Keratinocyte (primary cell): Measurements from ENCODE around the gene PTCSC3. TPM values are rescaled to one million over a fixed set of nuclear protein-coding genes. Genes with fewer than 3 reads are reported as not detected.

Source experiments
- DNase-seq: peaks from one replicate; pipeline ENCODE4 v3.0.0-alpha.2; 2011; ENCODE audit warnings: low read depth, missing footprints, low spot score
- FAIRE-seq: peaks from 2 replicates; lab custom pipeline; 2011; peaks lifted over from hg19 to GRCh38; lab: Jason Lieb, UNC
- H2AFZ ChIP-seq: 2 replicates; pipeline ENCODE4 v1.6.0; 2012; ENCODE audit warnings: low read length, control low read depth, inconsistent platforms; ENCODE audit not compliant: control insufficient read depth
- H3K27ac ChIP-seq: 2 replicates; pipeline ENCODE4 v1.5.1; 2011; ENCODE audit warnings: low read length; ENCODE audit not compliant: control insufficient read depth, insufficient read depth
- H3K27me3 ChIP-seq: 3 replicates; pipeline ENCODE4 v1.6.0; 2011; ENCODE audit warnings: low read length; ENCODE audit not compliant: control insufficient read depth, insufficient read depth; ENCODE audit errors: extremely low read depth
- H3K36me3 ChIP-seq, 2 experiments: 2 replicates in 1 of 2; 3 replicates in 1 of 2; pipeline ENCODE4 v1.5.1; 2011; ENCODE audit warnings: low read length in 2 of 2, mild to moderate bottlenecking in 1 of 2; ENCODE audit not compliant: control insufficient read depth in 2 of 2, insufficient read depth in 2 of 2; ENCODE audit errors: extremely low read depth in 1 of 2
- H3K4me1 ChIP-seq: 3 replicates; pipeline ENCODE4 v1.5.1; 2011; ENCODE audit warnings: low read length; ENCODE audit not compliant: control insufficient read depth, insufficient read depth; ENCODE audit errors: extremely low read depth
- H3K4me2 ChIP-seq: 3 replicates; pipeline ENCODE4 v1.6.0; 2011; ENCODE audit warnings: low read depth, low read length; ENCODE audit not compliant: control insufficient read depth, insufficient read depth; ENCODE audit errors: extremely low read depth
- H3K4me3 ChIP-seq, 3 experiments: fragments of 200-600 bp in 1 of 3; sonication (generic) in 1 of 3; 2 replicates in 2 of 3; 3 replicates in 1 of 3; pipeline ENCODE4 v1.5.1; 2011 to 2016; ENCODE audit warnings: low read length in 3 of 3, mild to moderate bottlenecking in 3 of 3, control low read depth in 2 of 3, inconsistent platforms in 1 of 3, low read depth in 1 of 3, mixed read lengths in 1 of 3, mixed run types in 1 of 3, moderate library complexity in 1 of 3; ENCODE audit not compliant: control insufficient read depth in 2 of 3, insufficient read depth in 2 of 3; ENCODE audit errors: extremely low read depth in 1 of 3
- H3K79me2 ChIP-seq: 2 replicates; pipeline ENCODE4 v1.6.0; 2012; ENCODE audit warnings: low read length; ENCODE audit not compliant: control insufficient read depth, insufficient read depth
- H3K9ac ChIP-seq: 3 replicates; pipeline ENCODE4 v1.6.0; 2011; ENCODE audit warnings: low read length; ENCODE audit not compliant: control insufficient read depth, insufficient read depth; ENCODE audit errors: extremely low read depth
- H3K9me1 ChIP-seq: 3 replicates; pipeline ENCODE4 v1.6.0; 2011; ENCODE audit warnings: low read length; ENCODE audit not compliant: control insufficient read depth, insufficient read depth; ENCODE audit errors: extremely low read depth
- H3K9me3 ChIP-seq: 2 replicates; pipeline ENCODE4 v1.5.1; 2012; ENCODE audit warnings: low read depth, low read length; ENCODE audit not compliant: control insufficient read depth
- H4K20me1 ChIP-seq: 3 replicates; pipeline ENCODE4 v1.6.0; 2011; ENCODE audit warnings: low read length; ENCODE audit not compliant: control insufficient read depth, insufficient read depth; ENCODE audit errors: extremely low read depth
- CTCF ChIP-seq, 3 experiments: IDR thresholded peaks in 1 of 3; conservative IDR thresholded peaks in 1 of 3; optimal IDR thresholded peaks in 1 of 3; 2 replicates in 2 of 3; 3 replicates in 1 of 3; pipeline versions ENCODE3 to v1.5.1; 2011; ENCODE audit warnings: low read length in 3 of 3, mild to moderate bottlenecking in 3 of 3, moderate library complexity in 2 of 3, control low read depth in 1 of 3, inconsistent platforms in 1 of 3; ENCODE audit not compliant: insufficient read depth in 2 of 3; ENCODE audit errors: extremely low read depth in 1 of 3
- EZH2 ChIP-seq: IDR thresholded peaks from one replicate; pipeline ENCODE4 v1.6.1; 2012; ENCODE audit warnings: inconsistent platforms, mild to moderate bottlenecking, low read length, moderate library complexity
- dilution Hi-C: fragments of 300-500 bp; cut with MboI; formaldehyde crosslinking; loops from one replicate; pipeline ENCODE4 v1.7.0; 2020; ENCODE audit warnings: low sequenced_read_pairs; ENCODE audit not compliant: extremely low pct_ligation_motif_present
- polyA plus RNA-seq, 5 experiments: library from polyadenylated mRNA; depleted of rRNA in 3 of 5; stranded (reverse) in 3 of 5; stranded (forward) in 1 of 5; unstranded in 1 of 5; fragments of >200 nt; gene quantifications; 1 replicate in 1 of 5; 2 replicates in 3 of 5; 3 replicates in 1 of 5; pipeline versions ENCODE4 v1.2.1 to v1.2.3, GENCODE V29; 2011 to 2012; ENCODE audit warnings: missing spikeins in 2 of 5, low read depth in 1 of 5, low replicate concordance in 1 of 5

The PTCSC3 gene
- polyA plus RNA-seq, 1 donor (not counting 4 experiments of a cell fraction or from before 2014, with no cell fraction given), result not detected

- H4K20me1 ChIP-seq, result no peaks in the 10 kb centered on the region
These were observed 63.2 kb downstream of the PTCSC3 start for GRCh38 chr14:36113341-36113740.

DNA sequence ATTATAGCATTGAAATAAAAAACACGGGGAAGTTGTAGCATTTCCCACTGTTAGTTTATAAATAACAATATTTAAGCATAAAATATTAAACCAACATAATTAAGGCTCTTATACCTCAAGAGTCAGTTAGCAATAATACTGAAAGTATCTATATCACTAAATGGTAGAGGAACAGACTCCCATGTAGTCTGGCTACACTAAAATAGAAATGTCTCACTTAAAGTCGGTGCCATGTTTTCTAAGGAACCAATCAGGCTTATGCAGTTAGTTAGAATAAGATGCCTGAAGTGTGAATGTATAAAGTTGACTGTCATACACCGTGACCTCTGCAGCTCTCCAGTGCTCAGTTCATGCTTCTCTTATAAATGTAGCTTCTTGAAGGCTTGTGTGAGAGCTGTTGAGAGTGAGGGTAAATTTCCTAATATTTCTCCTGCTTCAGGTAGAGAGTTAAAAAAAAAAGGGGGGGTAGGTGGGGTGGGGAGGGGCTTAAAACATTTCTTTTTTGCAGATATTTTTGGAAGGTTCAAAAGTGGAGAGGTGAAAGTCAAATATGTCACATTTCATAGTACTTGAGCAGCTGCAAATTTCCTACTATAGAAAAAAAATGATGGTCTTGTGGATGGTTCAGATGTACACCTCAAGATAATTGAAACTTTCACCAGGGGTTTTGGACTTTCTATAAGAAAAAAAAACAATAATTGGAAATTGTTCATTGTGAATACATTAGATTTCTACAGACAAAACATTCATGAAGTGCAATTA is 64.5 kb downstream of the PTCSC3 start:
- H2AFZ ChIP-seq, result no peak overlapping the region
- no peaks in the 10 kb centered on the region for H3K27me3 ChIP-seq
- no peak for DNase-seq
- no peak overlapping the region for H3K4me2 ChIP-seq
- no peak overlapping the region for H3K9ac ChIP-seq
- no peaks in the 10 kb centered on the region for H3K9me3 ChIP-seq
- no peaks in the 10 kb centered on the region for H3K79me2 ChIP-seq
- H3K9me1 ChIP-seq, result no peaks in the 10 kb centered on the region
- no peak for TF ChIP-seq EZH2
- TF ChIP-seq CTCF (optimal IDR thresholded peaks at IDR 0.05 in 1 of 3, IDR thresholded peaks at IDR 0.05 in 1 of 3, conservative IDR thresholded peaks at IDR 0.05 in 1 of 3; ENCODE audit: extremely low read depth in 1 of 3, insufficient read depth in 2 of 3, low read length in 3 of 3), result no peak
- no peak overlapping the region for H3K4me3 ChIP-seq
- H4K20me1 ChIP-seq, result no peaks in the 10 kb centered on the region
- H3K36me3 ChIP-seq, result no peaks in the 10 kb centered on the region
- H3K4me1 ChIP-seq, result no peaks in the 10 kb centered on the region
- H3K27ac ChIP-seq, result no peak overlapping the region
- FAIRE-seq, result no peak
- dilution Hi-C loops, result no loop called here

More at GRCh38 chr14:36113341-36113740, 63.2 kb downstream of the PTCSC3 start:
- Histone ChIP-seq H3K9ac (no peak overlapping the region), H3K4me2 (no peak overlapping the region), H3K4me3 (no peak overlapping the region), H3K4me1 (no peaks in the 10 kb centered on the region), H3K27me3 (no peaks in the 10 kb centered on the region), H2AFZ (no peak overlapping the region), H3K79me2 (no peaks in the 10 kb centered on the region), H3K27ac (no peak overlapping the region), H3K36me3 (no peaks in the 10 kb centered on the region), H3K9me3 (no peaks in the 10 kb centered on the region), H3K9me1 (no peaks in the 10 kb centered on the region)
- FAIRE-seq (no peak), DNase-seq (no peak)
- TF ChIP-seq EZH2 (no peak), CTCF (optimal IDR thresholded peaks at IDR 0.05 in 1 of 3, IDR thresholded peaks at IDR 0.05 in 1 of 3, conservative IDR thresholded peaks at IDR 0.05 in 1 of 3; ENCODE audit: extremely low read depth in 1 of 3, insufficient read depth in 2 of 3, low read length in 3 of 3) (no peak)
- dilution Hi-C loops, result no loop called here
